ENCODE data around the gene RMND5B. TPM values are rescaled to one million over a fixed set of nuclear protein-coding genes. Genes with fewer than 3 reads are reported as not detected.

The RMND5B gene
- total RNA-seq, 6 experiments from 2014 or later = 14.4 to 23.5 (median 20.9) TPM

GRCh38 chr5:178107756-178108310 is 23.0 kb upstream of the RMND5B start:
- ATAC-seq (no peak), DNase-seq (no peak)
- WGBS (ENCODE audit: insufficient coverage, low coverage, low lambda C conversion rate, missing lambda C conversion rate) = 50% methylated on average over 4 of the region's 5 CpGs
- Histone ChIP-seq H3K36me3 (no peaks in the 10 kb centered on the region), H3K9me3 (no peaks in the 10 kb centered on the region), H3K27ac (no peak overlapping the region), H3K4me3 (no peak overlapping the region), H3K27me3 (no peaks in the 10 kb centered on the region), H3K4me1 (no peaks in the 10 kb centered on the region)
- intact Hi-C loops (cut with DNase I) = no loop called here
- TF ChIP-seq POLR2A (IDR thresholded peaks at IDR 0.05) (no peak), CTCF (IDR thresholded peaks at IDR 0.05) (no peak)

GRCh38 chr5:178108446-178108845 is 22.4 kb upstream of the RMND5B start:
- H3K27ac ChIP-seq = no peak overlapping the region
- peaks cover 0 to under 1% (median 0%) of the 10 kb centered on the region in 4 donors for H3K4me1 ChIP-seq
- no peaks in the 10 kb centered on the region for H3K36me3 ChIP-seq
- H3K27me3 ChIP-seq = no peaks in the 10 kb centered on the region
- no peak for TF ChIP-seq POLR2A (IDR thresholded peaks at IDR 0.05)
- TF ChIP-seq CTCF (IDR thresholded peaks at IDR 0.05) = no peak
- WGBS (ENCODE audit: insufficient coverage, low coverage, low lambda C conversion rate, missing lambda C conversion rate) = 61% methylated on average over 3 of the region's 7 CpGs
- no peak for DNase-seq
- no peak for ATAC-seq
- no peak overlapping the region for H3K4me3 ChIP-seq
- intact Hi-C loops (cut with DNase I) = no loop called here
- H3K9me3 ChIP-seq = no peaks in the 10 kb centered on the region

GRCh38 chr5:178108966-178109365 is 21.8 kb upstream of the RMND5B start:
- intact Hi-C loops (cut with DNase I) = no loop called here
- ATAC-seq (peak in 2 of 4 donors; percentile 26 to 36), DNase-seq (no peak)
- no peaks in the 10 kb centered on the region for H3K36me3 ChIP-seq
- H3K27ac ChIP-seq = no peak overlapping the region
- no peaks in the 10 kb centered on the region for H3K9me3 ChIP-seq
- no peak for TF ChIP-seq CTCF (IDR thresholded peaks at IDR 0.05)
- H3K4me1 ChIP-seq = peaks cover 0 to 5% (median 0%) of the 10 kb centered on the region in 4 donors
- H3K27me3 ChIP-seq = no peaks in the 10 kb centered on the region
- no peak overlapping the region for H3K4me3 ChIP-seq

- TF ChIP-seq POLR2A (IDR thresholded peaks at IDR 0.05) = no peak
- no peak for TF ChIP-seq CTCF (IDR thresholded peaks at IDR 0.05)
- intact Hi-C loops (cut with DNase I) = no loop called here
- ATAC-seq (no peak), DNase-seq (no peak)
- Histone ChIP-seq H3K9me3 (no peaks in the 10 kb centered on the region), H3K4me1 (peaks cover 0 to 5% (median 0%) of the 10 kb centered on the region in 4 donors), H3K36me3 (no peaks in the 10 kb centered on the region), H3K27me3 (no peaks in the 10 kb centered on the region), H3K27ac (no peak overlapping the region), H3K4me3 (no peak overlapping the region)
- WGBS (ENCODE audit: insufficient coverage, low coverage, low lambda C conversion rate, missing lambda C conversion rate) = 76% methylated on average over 8 of the region's 9 CpGs
These were observed 20.3 kb upstream of the RMND5B start for GRCh38 chr5:178110511-178110910.

- Histone ChIP-seq H3K4me1 (peaks cover 0 to 5% (median 0%) of the 10 kb centered on the region in 4 donors), H3K27ac (no peak overlapping the region), H3K27me3 (no peaks in the 10 kb centered on the region), H3K4me3 (no peak overlapping the region), H3K36me3 (no peaks in the 10 kb centered on the region), H3K9me3 (no peaks in the 10 kb centered on the region)
- intact Hi-C loops (cut with DNase I) = no loop called here
- DNase-seq (no peak), ATAC-seq (no peak)
- no peak for TF ChIP-seq POLR2A (IDR thresholded peaks at IDR 0.05)
- no peak for TF ChIP-seq CTCF (IDR thresholded peaks at IDR 0.05)
- 13% methylated on average over 2 of the region's 3 CpGs for WGBS (ENCODE audit: insufficient coverage, low coverage, low lambda C conversion rate, missing lambda C conversion rate)
These were observed 18.9 kb upstream of the RMND5B start for GRCh38 chr5:178111925-178112324.

Measured in right lobe of liver (tissue), 6 donors.